ENCODE data around the gene KHNYN.

KHNYN gene

GRCh38 chr14:24417832-24418491, 11.8 kb upstream of the KHNYN start:
- no peak overlapping the region for H3K9ac ChIP-seq (ENCODE audit: insufficient read length, low read depth)
- H3K4me1 ChIP-seq (ENCODE audit: insufficient read depth, insufficient read length): no peaks in the 10 kb centered on the region
- H3K36me3 ChIP-seq (ENCODE audit: insufficient read depth, insufficient read length, low read length): peaks cover 12% of the 10 kb centered on the region
- H3K9me3 ChIP-seq (ENCODE audit: insufficient read depth, low read length): no peaks in the 10 kb centered on the region
- H3K4me3 ChIP-seq (ENCODE audit: insufficient read length, low read depth): no peak overlapping the region
- DNase-seq (ENCODE audit: low read depth, low spot score): no peak
- peaks cover 5% of the 10 kb centered on the region for H3K27me3 ChIP-seq (ENCODE audit: insufficient read depth, insufficient read length)
- TF ChIP-seq ZNF274 (IDR thresholded peaks at IDR 0.05; ENCODE audit: low read depth, low read length) (no peak), YY1 (IDR thresholded peaks at IDR 0.05; ENCODE audit: insufficient read depth, insufficient read length) (no peak), SUZ12 (IDR thresholded peaks at IDR 0.05; ENCODE audit: extremely low read depth, insufficient read depth, insufficient read length) (no peak)

GRCh38 chr14:24418492-24418873, 11.3 kb upstream of the KHNYN start:
- H3K36me3 ChIP-seq (ENCODE audit: insufficient read depth, insufficient read length, low read length): peaks cover 7% of the 10 kb centered on the region
- peaks cover 8% of the 10 kb centered on the region for H3K27me3 ChIP-seq (ENCODE audit: insufficient read depth, insufficient read length)
- no peaks in the 10 kb centered on the region for H3K9me3 ChIP-seq (ENCODE audit: insufficient read depth, low read length)
- TF ChIP-seq ZNF274 (IDR thresholded peaks at IDR 0.05; ENCODE audit: low read depth, low read length) (no peak), YY1 (IDR thresholded peaks at IDR 0.05; ENCODE audit: insufficient read depth, insufficient read length) (no peak), SUZ12 (IDR thresholded peaks at IDR 0.05; ENCODE audit: extremely low read depth, insufficient read depth, insufficient read length) (no peak)
- no peak overlapping the region for H3K4me3 ChIP-seq (ENCODE audit: insufficient read length, low read depth)
- no peak overlapping the region for H3K9ac ChIP-seq (ENCODE audit: insufficient read length, low read depth)
- no peaks in the 10 kb centered on the region for H3K4me1 ChIP-seq (ENCODE audit: insufficient read depth, insufficient read length)
- DNase-seq (ENCODE audit: low read depth, low spot score): no peak

GRCh38 chr14:24422261-24422660, 7.5 kb upstream of the KHNYN start:
- no peaks in the 10 kb centered on the region for H3K9me3 ChIP-seq (ENCODE audit: insufficient read depth, low read length)
- no peak overlapping the region for H3K4me3 ChIP-seq (ENCODE audit: insufficient read length, low read depth)
- no peaks in the 10 kb centered on the region for H3K4me1 ChIP-seq (ENCODE audit: insufficient read depth, insufficient read length)
- H3K9ac ChIP-seq (ENCODE audit: insufficient read length, low read depth): no peak overlapping the region
- no peaks in the 10 kb centered on the region for H3K36me3 ChIP-seq (ENCODE audit: insufficient read depth, insufficient read length, low read length)
- no peak for DNase-seq (ENCODE audit: low read depth, low spot score)
- TF ChIP-seq ZNF274 (IDR thresholded peaks at IDR 0.05; ENCODE audit: low read depth, low read length): no peak
- TF ChIP-seq YY1 (IDR thresholded peaks at IDR 0.05; ENCODE audit: insufficient read depth, insufficient read length): no peak
- TF ChIP-seq SUZ12 (IDR thresholded peaks at IDR 0.05; ENCODE audit: extremely low read depth, insufficient read depth, insufficient read length): no peak
- H3K27me3 ChIP-seq (ENCODE audit: insufficient read depth, insufficient read length): peaks cover 13% of the 10 kb centered on the region

GRCh38 chr14:24422694-24423601, 6.8 kb upstream of the KHNYN start:
- Histone ChIP-seq H3K9me3 (ENCODE audit: insufficient read depth, low read length) (no peaks in the 10 kb centered on the region), H3K36me3 (ENCODE audit: insufficient read depth, insufficient read length, low read length) (no peaks in the 10 kb centered on the region)

GRCh38 chr14:24425704-24426103, 4.0 kb upstream of the KHNYN start:
- H3K36me3 ChIP-seq (ENCODE audit: insufficient read depth, insufficient read length, low read length): no peaks in the 10 kb centered on the region
- H3K4me1 ChIP-seq (ENCODE audit: insufficient read depth, insufficient read length): peaks cover 2% of the 10 kb centered on the region
- peaks cover 18% of the 10 kb centered on the region for H3K27me3 ChIP-seq (ENCODE audit: insufficient read depth, insufficient read length)
- no peaks in the 10 kb centered on the region for H3K9me3 ChIP-seq (ENCODE audit: insufficient read depth, low read length)
- no peak overlapping the region for H3K4me3 ChIP-seq (ENCODE audit: insufficient read length, low read depth)
- TF ChIP-seq SUZ12 (IDR thresholded peaks at IDR 0.05; ENCODE audit: extremely low read depth, insufficient read depth, insufficient read length) (no peak), ZNF274 (IDR thresholded peaks at IDR 0.05; ENCODE audit: low read depth, low read length) (no peak), YY1 (IDR thresholded peaks at IDR 0.05; ENCODE audit: insufficient read depth, insufficient read length) (no peak)
- no peak overlapping the region for H3K9ac ChIP-seq (ENCODE audit: insufficient read length, low read depth)
- no peak for DNase-seq (ENCODE audit: low read depth, low spot score)

More at GRCh38 chr14:24422694-24423601, 6.8 kb upstream of the KHNYN start:
- peaks cover 13% of the 10 kb centered on the region for H3K27me3 ChIP-seq (ENCODE audit: insufficient read depth, insufficient read length)
- DNase-seq (ENCODE audit: low read depth, low spot score): no peak
- H3K4me1 ChIP-seq (ENCODE audit: insufficient read depth, insufficient read length): no peaks in the 10 kb centered on the region
- no peak overlapping the region for H3K9ac ChIP-seq (ENCODE audit: insufficient read length, low read depth)
- TF ChIP-seq YY1 (IDR thresholded peaks at IDR 0.05; ENCODE audit: insufficient read depth, insufficient read length): no peak
- no peak for TF ChIP-seq SUZ12 (IDR thresholded peaks at IDR 0.05; ENCODE audit: extremely low read depth, insufficient read depth, insufficient read length)
- TF ChIP-seq ZNF274 (IDR thresholded peaks at IDR 0.05; ENCODE audit: low read depth, low read length): no peak
- H3K4me3 ChIP-seq (ENCODE audit: insufficient read length, low read depth): no peak overlapping the region

- H3K4me3 ChIP-seq (ENCODE audit: insufficient read length, low read depth): no peak overlapping the region
- no peak for TF ChIP-seq SUZ12 (IDR thresholded peaks at IDR 0.05; ENCODE audit: extremely low read depth, insufficient read depth, insufficient read length)
- TF ChIP-seq YY1 (IDR thresholded peaks at IDR 0.05; ENCODE audit: insufficient read depth, insufficient read length): no peak
- no peak for TF ChIP-seq ZNF274 (IDR thresholded peaks at IDR 0.05; ENCODE audit: low read depth, low read length)
- DNase-seq (ENCODE audit: low read depth, low spot score): no peak
- H3K36me3 ChIP-seq (ENCODE audit: insufficient read depth, insufficient read length, low read length): no peaks in the 10 kb centered on the region
- H3K9ac ChIP-seq (ENCODE audit: insufficient read length, low read depth): no peak overlapping the region
- peaks cover 18% of the 10 kb centered on the region for H3K27me3 ChIP-seq (ENCODE audit: insufficient read depth, insufficient read length)
- H3K4me1 ChIP-seq (ENCODE audit: insufficient read depth, insufficient read length): peaks cover 4% of the 10 kb centered on the region
- H3K9me3 ChIP-seq (ENCODE audit: insufficient read depth, low read length): no peaks in the 10 kb centered on the region
Observed at GRCh38 chr14:24426150-24426911, 3.4 kb upstream of the KHNYN start.
